ENCODE data around the gene KIF1C. TPM values are rescaled to one million over a fixed set of nuclear protein-coding genes. Genes with fewer than 3 reads are reported as not detected.

Gene KIF1C
- total and polyA plus RNA-seq, 9 of the 15 experiments (the other 6 are each of a cell fraction or from before 2014, with no cell fraction given): 0.38 to 68.4 (median 25.1) TPM

- peak; percentile 23 for FAIRE-seq
- Histone ChIP-seq H4K20me1 (replicated peaks; ENCODE audit: control insufficient read depth, insufficient read depth, low read length) (no peaks in the 10 kb centered on the region), H3K27ac (ENCODE audit: extremely low read depth, low read depth, low read length) (no peak overlapping the region), H3K9me1 (ENCODE audit: control insufficient read depth, insufficient read depth, low read length) (no peaks in the 10 kb centered on the region), H3K79me2 (ENCODE audit: control insufficient read depth, insufficient read depth, low read length) (peaks cover 4% of the 10 kb centered on the region), H3K4me2 (ENCODE audit: insufficient read depth, low read length) (no peak overlapping the region), H3K27me3 (ENCODE audit: control insufficient read depth in 2 of 2, insufficient read depth in 2 of 2, low read length in 2 of 2) (no peaks in the 10 kb centered on the region), H3K36me3 (ENCODE audit: control insufficient read depth, insufficient read depth, low read length) (no peaks in the 10 kb centered on the region; the same call in 2 of the 3 replicates), H3K4me3 (no peak overlapping the region), H3K4me1 (replicated peaks in 1 of 2; ENCODE audit: control insufficient read depth in 2 of 2, insufficient read depth in 2 of 2, low read length in 2 of 2) (peaks cover 11 to 29% of the 10 kb centered on the region in 2 experiments), H3K9ac (ENCODE audit: insufficient read depth in 1 of 2, low read depth in 2 of 2, low read length in 2 of 2) (no peak overlapping the region), H2AFZ (ENCODE audit: low read depth, low read length) (no peak overlapping the region), H3K9me3 (replicated peaks; ENCODE audit: control insufficient read depth, insufficient read depth, low read depth, low read length) (no peaks in the 10 kb centered on the region)
- no TSS peak for BruUV-seq (replicated peaks)
- ChIA-PET POLR2A (interaction anchor here (1.1 kb wide), 1 partner anchor 16 kb away, joined by 7 read pairs; the partner anchor contains the start of gene RNF167), CTCF (ENCODE audit: low intra/inter-chr PET ratio) (interaction anchor here (0.6 kb wide), 1 partner anchor 101 kb away, joined by 3 read pairs; no protein-coding TSS in a partner anchor)
- WGBS (ENCODE audit: insufficient coverage, low coverage, missing lambda C conversion rate): 41% methylated on average over 6 of the region's 10 CpGs
- ATAC-seq: peak; percentile 50
- DNase-seq (ENCODE audit: extremely low read depth in 1 of 4, low spot score in 3 of 4): peak in 2 of 4 experiments; percentile 18 to 59
- in situ Hi-C loops (cut with MboI) (no loop called here), intact Hi-C loops (cut with micrococcal nuclease) (no loop called here)
- no peak for TF ChIP-seq SAP30 (IDR thresholded peaks at IDR 0.05; ENCODE audit: borderline replicate concordance, insufficient read depth, low read depth, low read length, poor library complexity, severe bottlenecking)
- TF ChIP-seq NCOA2 (IDR thresholded peaks at IDR 0.05; ENCODE audit: partially characterized antibody in 2 of 2): no peak
- no peak for TF ChIP-seq ZNF695 (CRISPR knock-in tag; IDR thresholded peaks at IDR 0.05)
- TF ChIP-seq ZNF561 (CRISPR knock-in tag; conservative IDR thresholded peaks at IDR 0.05): no peak
- peak; percentile 70 for TF ChIP-seq CTCFL (IDR thresholded peaks at IDR 0.05; ENCODE audit: borderline replicate concordance, insufficient read depth, low read depth, low read length, poor library complexity, severe bottlenecking)
- no peak for TF ChIP-seq HNRNPLL (IDR thresholded peaks at IDR 0.05; ENCODE audit: low read depth, low read length, poor library complexity, severe bottlenecking)
- no peak for TF ChIP-seq SIX5 (IDR thresholded peaks at IDR 0.05; ENCODE audit: borderline replicate concordance in 1 of 2, insufficient read depth in 1 of 2, low read depth in 1 of 2, low read length in 2 of 2)
- no peak for TF ChIP-seq TCF15 (CRISPR knock-in tag; IDR thresholded peaks at IDR 0.05)
- no peak for TF ChIP-seq THAP7 (CRISPR knock-in tag; IDR thresholded peaks at IDR 0.05)
- TF ChIP-seq ZC3H11A (IDR thresholded peaks at IDR 0.05; ENCODE audit: low read depth, low read length): no peak
- TF ChIP-seq ZNF133 (CRISPR knock-in tag; IDR thresholded peaks at IDR 0.05): no peak
- no peak for TF ChIP-seq CBFA2T3 (IDR thresholded peaks at IDR 0.05)
- TF ChIP-seq PRPF4 (IDR thresholded peaks at IDR 0.05; ENCODE audit: insufficient read depth, low read depth, low read length, poor library complexity, severe bottlenecking): no peak
- TF ChIP-seq CTCF (IDR thresholded peaks at IDR 0.05 in 2 of 3, conservative IDR thresholded peaks at IDR 0.05 in 1 of 3; ENCODE audit: insufficient read depth in 2 of 3, low read depth in 1 of 3, low read length in 3 of 3): peak; percentile 37 to 51 (median 40); a peak in 4 of 6 replicates
Measured at GRCh38 chr17:4956493-4957061, 41.2 kb upstream of the KIF1C start.

Measured in K562 (cell line).